ENCODE results near the gene CYREN. TPM values are rescaled to one million over a fixed set of nuclear protein-coding genes. Genes with fewer than 3 reads are reported as not detected.

CYREN gene
- total RNA-seq, 2 donors from 2014 or later = 25.9 to 28.8 TPM

DNA sequence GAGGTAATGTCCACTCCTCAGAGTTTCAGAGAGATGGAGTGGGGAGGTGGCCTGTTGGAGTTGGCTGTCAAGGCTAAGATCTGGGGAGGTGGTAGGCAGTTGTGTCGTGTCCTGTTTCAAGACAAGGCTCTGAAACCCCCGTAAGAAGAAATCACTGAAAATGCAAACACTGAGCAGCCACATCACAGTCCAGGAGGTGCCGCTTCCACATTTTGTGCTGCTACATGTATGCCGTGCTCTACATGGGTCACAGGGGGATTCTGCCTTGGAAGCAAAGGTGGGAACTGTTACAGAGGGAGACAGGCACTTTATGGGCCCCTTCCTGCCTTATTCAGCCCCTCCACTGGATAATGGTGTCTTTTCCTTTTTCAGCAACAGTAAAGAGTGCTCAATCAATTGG is 28.9 kb upstream of the CYREN start:
- ATAC-seq = no peak
- intact Hi-C loops (cut with DNase I) = no loop called here
- DNase-seq = no peak

DNA sequence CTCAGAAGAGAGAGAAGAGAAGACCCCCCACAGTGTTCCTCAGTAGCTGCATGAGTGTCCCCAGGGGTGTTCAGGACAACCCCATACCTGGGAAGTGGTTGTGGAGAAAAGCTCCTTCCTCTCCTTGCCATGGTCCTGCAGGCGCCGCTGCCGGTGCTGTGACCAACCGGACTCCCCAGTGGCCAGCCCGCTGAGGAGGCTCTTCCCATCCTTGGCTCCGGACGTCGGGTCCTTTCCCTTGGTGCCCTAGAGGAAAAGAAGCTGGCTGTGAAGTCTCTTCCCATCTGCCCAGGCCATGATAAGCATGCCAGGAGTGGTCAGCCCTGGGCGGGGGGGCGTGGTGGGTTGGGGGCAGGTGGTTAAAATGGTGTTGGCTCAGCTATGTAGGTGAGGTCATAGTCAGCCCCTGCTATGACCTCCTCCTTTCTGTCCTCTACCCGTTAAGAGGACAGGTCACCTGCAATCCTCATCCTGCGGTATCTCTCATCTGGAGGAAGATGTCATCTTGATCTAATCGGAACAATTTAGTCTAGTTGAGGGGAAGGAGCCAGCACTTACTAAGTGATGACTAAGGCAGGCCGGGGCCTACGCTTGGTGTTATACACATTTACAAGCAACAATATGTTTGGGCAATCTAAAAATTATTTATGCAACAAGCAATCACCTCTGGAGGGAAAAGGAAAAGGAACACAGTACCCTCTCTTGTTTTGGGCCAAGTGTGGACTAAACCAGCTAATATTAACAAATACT is 27.6 kb upstream of the CYREN start:
- DNase-seq (no peak), ATAC-seq (no peak)
- intact Hi-C loops (cut with DNase I) = no loop called here

DNA sequence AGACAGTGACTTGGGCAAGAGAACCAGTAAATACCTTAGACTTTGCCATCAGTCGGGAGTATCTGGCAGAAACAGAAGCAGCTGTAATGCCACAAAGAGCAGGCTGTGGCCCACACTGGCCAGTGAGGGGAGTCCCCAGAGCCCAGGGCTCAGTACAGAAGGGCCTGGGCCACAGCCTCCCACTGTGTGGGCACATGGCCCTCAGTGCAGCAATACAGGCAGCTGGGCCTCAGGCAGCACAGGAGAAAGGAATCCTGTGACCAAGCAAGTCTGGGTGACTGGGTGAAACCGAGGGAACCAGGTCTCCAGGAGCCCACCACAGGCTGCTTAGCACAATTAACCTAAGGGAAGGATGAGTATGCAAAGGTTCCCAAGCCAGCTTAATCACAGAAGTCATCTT is 26.8 kb upstream of the CYREN start:
- intact Hi-C loops (cut with DNase I) = no loop called here
- ATAC-seq (no peak), DNase-seq (no peak)

DNA sequence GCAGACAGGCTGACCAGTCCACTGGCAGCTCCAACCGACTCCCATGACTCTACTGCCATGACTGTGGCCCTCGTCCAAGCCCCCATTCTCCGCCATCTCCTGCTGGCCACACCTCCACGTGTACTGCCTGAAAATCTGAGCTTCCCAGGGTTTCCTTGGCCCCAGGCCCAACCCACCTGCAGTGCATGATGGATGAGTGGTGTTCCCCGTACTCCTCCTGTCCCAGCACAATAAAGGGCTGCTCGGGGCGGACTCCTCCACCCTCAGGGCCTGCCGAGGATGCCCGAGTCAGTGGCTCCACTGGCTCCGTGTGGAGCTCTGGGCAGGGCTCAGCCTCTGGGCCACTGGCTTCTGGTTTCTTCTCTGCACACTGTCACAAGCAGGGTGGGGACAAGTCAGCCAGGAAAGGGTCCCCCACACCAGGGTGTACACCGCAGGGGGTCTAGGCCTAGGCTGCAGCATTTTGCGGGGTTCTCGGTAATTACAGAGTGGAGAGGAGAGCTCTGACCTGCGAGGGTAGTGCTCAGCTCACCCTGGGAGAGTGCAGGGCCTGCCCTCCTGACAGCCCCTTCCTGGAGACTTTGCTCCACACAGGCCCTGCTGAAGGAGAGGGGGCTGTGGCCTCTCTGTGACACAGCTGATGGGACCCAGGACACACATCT is 25.6 kb upstream of the CYREN start:
- DNase-seq = no peak
- intact Hi-C loops (cut with DNase I) = no loop called here
- ATAC-seq = no peak

DNA sequence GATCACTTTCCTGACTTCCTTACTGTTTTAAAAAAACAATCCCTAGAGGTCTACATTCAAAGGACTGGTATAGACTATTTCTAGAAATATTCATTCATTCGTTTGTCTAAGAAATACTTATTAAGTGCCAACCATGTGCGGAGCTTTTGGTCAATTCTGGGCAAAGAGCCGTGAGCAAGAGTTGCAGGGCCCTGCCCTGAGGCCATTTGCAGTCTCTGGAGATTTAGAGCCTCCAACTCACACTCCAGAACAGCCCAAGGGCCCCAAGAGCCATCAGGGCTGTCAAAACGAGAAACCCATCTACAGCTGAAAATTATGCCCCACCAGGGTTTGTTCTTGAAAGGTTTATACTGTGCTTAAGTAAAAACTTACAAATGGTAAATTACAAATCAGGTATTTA is 24.6 kb upstream of the CYREN start:
- ATAC-seq = peak in 1 of 2 donors; percentile 65
- intact Hi-C loops (cut with DNase I) = no loop called here
- DNase-seq = no peak

DNA sequence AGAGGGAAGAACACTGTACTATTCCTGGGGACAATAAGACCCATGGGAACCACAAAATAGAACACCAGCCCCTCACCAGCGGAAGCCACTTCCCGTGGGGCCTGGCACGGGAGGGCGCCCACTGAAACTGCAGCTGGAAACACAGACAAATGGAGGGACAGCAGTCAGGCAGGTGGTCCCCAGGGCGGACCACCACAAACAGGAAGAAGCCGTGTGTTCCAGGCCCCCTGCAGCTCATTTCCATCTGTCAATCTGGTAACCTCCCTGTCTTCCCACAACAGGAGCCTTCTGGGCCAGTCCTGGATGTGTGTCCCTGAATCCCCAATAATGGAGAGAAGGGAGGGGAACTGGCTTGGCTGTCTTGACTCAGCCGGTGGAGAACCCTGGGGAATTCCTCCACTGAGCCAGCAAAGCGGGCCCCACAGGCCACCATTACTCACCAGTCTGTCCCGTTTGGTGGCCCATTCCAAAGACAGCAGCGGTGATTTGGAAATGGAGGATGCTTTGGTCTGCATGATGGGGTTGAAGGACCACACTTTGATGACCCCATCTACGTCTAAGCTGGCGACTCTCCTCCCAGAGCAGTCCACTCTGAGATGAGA is 24.1 kb upstream of the CYREN start:
- DNase-seq = no peak
- intact Hi-C loops (cut with DNase I) = no loop called here
- no peak for ATAC-seq

DNA sequence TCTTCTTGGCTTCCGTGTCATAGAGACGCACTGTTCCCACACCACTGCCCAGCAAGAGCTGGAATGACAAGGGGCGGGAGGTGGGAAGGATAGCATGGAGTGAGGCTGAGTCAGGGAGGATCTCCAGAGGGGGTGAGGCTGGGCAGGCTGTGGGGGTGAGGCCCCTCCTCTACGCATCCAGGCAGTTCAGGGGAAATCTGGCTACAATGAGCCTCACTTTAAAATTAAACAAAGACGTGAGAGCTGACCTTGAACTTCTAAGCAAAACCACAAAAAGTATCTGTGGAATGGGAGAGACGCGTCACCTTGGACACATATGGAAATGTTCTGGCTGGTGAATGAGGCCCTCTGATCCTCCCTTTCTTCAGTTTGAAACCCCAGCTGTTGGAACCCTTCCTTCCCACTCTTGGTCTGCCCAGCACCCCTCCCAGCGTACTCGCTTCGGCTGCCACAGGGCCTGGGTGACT is 23.1 kb upstream of the CYREN start:
- DNase-seq = no peak
- ATAC-seq = no peak
- intact Hi-C loops (cut with DNase I) = no loop called here

DNA sequence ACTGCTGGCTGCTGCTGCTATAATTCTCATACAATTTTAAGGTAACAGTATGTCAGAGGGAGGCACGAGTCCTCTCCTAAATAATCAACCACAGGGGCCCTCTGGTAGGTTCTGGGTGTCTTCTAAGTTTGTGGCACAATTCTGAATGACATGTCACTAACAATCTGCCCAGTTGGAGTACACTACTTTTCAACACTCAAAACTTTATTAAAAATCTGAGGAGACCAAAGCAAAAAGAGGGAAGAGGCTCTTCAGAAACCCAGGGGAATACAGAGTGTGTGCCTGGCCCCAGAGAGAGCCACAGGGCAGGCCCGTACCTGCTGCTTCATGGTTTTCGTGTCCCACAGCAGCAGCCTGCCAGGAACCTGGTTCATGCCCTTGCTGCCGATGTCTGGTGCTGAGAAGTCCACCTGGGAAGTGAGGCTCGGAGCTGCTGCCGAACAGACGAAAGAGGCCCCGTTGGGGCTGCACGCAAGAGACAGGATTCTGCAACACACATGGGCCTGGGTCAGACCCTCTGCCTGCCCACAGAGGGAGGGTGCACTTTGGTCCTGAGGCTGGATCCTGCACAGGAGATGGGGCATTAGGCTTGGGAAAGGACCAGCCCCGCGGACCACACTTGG is 22.5 kb upstream of the CYREN start:
- DNase-seq (no peak), ATAC-seq (no peak)
- intact Hi-C loops (cut with DNase I) = no loop called here

DNA sequence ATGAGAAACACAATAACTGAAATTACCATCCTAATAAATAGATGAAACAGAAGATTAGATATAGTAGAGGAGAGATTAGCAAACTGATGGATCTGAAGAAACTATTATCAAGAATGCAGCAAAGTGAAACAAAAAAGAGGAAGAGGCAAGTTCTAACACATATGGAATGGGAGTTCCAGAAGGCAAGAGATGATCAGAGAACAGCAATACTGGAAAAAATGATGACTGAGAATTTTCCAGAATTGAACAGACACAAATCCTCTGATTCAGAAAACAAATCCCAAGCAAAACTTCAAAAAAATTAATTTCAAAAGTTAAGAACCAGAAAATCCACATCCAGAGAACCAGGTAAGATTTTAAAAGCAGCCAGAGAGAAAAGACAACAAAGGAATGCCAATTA is 20.2 kb upstream of the CYREN start:
- intact Hi-C loops (cut with DNase I) = no loop called here
- ATAC-seq (no peak), DNase-seq (no peak)

DNA sequence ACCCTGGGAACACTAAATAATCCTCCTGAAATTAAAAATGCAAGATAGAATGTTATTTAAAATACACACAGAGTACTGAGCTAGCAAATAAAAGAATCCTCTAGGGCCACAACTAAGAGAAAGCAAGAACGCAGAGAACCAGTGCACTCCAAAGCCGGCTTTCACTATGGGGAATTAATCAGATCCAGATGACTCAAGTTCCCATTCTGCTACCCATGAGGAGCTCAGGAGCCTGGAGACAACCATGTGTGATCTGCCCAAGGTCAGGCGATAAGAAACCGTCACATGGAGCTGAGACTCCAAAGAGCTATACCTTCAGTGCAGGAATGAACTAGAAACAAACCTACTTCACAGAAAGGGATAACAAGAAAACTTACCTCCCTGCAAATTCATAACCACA is 19.5 kb upstream of the CYREN start:
- intact Hi-C loops (cut with DNase I) = no loop called here

DNA sequence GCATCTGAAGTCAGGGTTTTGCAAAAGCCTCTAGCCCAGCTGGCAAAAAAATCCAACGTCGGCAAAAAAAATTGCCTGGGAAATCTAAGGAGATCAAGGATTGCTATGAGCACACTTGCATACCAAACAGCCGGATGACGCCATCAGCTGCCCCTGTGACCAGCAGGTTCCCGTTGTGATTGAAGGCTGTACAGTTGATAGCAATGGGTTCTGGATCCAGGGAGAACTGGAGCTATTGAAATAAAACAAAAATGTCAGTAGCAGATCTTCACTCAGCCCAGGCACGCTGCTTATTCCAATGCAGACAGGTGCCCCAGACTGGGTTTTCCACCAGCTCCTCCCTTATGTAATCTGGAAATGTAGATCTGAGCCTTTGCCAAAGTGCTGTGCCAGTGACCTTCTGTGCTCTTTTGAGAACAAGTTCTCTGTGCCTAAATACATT is 18.7 kb upstream of the CYREN start:
- DNase-seq = no peak
- intact Hi-C loops (cut with DNase I) = no loop called here
- no peak for ATAC-seq

More for the DNA sequence above, 19.5 kb upstream of the CYREN start:
- DNase-seq (no peak), ATAC-seq (no peak)

DNA sequence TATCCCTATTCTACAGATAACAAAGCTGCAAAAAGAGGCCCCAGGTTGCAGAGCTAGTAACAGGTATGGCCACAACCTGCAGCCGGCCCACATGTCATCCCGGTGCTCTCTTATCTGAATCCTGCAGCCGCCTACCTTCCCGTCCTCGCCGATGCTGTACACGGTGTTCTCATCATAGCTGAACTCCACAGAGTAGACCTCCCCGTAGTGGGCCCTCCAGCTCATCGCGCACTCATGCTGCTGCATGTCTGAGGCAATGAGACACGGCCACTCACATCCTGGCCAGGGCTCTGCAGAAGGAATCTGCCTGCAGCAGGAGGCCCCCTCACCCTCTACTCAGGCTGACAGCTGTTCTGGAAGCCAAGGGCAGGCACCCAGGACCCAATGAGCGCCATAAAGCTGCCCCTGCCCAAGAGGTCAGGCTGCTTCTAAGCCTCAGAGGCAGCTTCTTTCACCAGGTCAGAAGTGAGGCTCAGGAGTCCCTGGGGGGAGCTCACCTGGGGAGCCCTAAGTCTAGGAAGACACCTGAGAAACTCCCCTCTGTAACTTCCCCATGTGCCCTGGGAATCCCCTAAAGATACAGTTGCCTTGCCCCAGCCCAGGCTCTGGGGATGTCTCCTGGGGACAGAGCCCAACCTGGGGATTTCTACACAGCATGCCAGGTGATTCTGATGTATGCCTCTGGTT is 17.9 kb upstream of the CYREN start:
- intact Hi-C loops (cut with DNase I) = no loop called here
- ATAC-seq (no peak), DNase-seq (no peak)

DNA sequence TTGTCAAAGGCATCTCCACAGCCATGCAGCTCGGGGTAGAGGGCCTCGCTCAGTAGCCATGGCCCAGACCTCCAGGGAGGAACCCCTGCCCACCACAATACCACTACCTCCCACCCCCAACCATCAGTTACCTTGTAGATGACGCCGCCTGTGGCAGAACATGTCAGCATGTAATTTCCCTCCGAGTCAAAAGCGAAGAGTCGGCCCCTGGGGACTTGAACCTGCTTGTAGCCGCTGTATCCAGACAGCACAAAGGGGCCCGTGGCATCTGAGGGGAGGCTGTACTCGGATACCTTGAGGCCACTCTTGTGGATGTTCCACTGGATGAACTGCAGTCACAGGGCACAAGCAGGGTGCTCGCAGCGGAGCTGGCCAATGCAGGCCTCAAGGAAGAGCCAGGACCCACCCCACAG is 16.3 kb upstream of the CYREN start:
- intact Hi-C loops (cut with DNase I) = no loop called here
- no peak for DNase-seq
- ATAC-seq = no peak

DNA sequence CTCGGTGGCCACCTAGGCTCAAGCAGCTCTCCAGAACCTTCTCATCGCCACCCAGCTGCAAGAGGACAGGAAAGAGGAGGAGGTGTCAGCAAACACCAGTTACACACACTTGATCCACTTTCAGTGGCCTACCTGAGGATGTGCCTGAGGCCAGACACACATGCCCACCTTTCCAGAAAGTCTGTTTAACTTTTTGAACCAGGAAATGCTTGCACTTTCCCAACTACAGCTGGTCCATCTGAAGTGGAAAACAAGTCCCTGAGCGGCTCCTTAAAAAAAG is 15.7 kb upstream of the CYREN start:
- ATAC-seq (no peak), DNase-seq (no peak)
- intact Hi-C loops (cut with DNase I) = no loop called here

DNA sequence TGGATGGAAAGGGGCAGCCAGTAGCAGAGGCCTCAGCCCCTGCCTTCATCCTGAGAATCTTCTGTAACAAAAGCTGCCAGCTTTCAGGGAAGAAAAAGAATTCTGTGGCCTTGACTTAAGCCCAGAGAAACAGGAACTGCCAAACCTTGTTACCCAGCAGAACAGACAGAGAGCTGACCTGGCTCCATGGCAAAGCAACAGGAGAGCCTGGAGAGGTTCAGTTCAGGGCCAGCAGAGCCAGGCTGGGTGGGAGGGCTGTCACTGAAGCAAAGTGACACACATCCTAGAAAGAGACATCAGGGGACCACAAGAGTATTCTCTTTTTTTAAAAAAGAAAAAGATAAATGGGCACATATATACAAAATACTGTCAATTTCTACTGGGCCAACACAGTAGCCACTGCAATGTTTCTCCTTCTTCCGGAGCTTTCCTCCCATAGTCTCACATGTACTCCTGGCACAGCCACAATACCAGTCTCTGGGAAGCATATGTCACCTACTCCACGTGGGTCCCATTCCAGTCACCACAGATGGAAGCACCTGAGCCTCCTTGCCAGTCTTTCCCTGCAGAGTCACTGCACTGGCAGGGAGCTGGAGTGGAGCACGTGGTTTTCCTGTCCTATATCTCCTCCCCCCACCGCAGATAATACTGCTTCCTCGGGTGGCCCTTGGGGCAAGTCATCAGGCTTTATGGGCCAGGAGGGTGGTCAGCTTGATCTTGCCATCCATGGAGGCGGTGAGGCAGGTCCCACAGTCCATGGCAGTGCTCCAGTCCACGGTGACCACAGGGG is 15.2 kb upstream of the CYREN start:
- ATAC-seq (no peak), DNase-seq (no peak)
- intact Hi-C loops (cut with DNase I) = no loop called here

DNA sequence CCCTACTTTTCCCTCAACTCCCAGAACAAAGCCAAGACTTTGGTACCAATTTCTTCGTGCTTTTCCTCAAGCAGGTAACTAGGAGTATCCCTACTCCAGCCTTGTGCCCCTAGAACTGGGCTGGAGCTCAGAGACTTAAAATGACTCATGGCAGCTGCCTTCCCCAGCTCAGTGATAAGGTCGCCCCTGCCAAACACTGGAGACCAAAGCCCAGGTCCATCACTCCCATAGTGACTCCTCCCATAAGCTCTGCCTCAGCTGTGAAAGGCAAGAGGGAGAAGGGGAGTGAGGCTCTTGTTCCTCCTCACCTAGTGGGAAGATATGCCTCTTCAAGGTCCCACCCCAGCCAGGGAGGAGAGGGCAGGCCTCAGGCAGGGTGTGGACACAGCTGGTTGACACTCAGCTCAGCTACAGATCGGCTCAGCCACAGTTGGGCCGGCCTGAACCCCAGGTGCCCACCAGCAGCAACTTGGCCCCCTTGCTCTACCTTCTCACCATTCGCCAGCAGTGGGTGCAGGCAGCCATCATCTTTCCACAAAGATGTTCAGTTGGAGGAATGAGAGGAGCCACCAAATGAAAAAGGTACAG is 13.8 kb upstream of the CYREN start:
- intact Hi-C loops (cut with DNase I) = no loop called here
- ATAC-seq = no peak
- no peak for DNase-seq

DNA sequence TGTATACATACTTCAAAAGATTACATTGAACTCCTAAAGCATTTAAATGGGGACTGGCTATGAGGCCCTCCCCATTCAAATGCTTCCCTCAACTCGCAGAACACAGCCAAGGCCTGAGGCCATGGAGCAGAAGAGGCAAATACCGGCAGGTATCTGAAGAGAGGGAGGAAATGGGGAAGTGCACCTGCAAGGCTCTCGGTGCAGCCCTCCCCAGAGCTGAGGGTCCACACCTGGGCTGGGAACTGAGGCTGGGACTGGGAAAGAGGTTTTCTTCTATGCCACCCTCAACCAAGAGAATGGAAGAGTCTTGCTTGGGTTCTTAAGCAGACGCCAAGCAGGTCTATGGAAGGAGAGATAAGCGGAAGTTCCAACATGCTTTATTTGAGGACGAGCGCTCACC is 13.0 kb upstream of the CYREN start:
- intact Hi-C loops (cut with DNase I) = no loop called here
- no peak for ATAC-seq
- no peak for DNase-seq

DNA sequence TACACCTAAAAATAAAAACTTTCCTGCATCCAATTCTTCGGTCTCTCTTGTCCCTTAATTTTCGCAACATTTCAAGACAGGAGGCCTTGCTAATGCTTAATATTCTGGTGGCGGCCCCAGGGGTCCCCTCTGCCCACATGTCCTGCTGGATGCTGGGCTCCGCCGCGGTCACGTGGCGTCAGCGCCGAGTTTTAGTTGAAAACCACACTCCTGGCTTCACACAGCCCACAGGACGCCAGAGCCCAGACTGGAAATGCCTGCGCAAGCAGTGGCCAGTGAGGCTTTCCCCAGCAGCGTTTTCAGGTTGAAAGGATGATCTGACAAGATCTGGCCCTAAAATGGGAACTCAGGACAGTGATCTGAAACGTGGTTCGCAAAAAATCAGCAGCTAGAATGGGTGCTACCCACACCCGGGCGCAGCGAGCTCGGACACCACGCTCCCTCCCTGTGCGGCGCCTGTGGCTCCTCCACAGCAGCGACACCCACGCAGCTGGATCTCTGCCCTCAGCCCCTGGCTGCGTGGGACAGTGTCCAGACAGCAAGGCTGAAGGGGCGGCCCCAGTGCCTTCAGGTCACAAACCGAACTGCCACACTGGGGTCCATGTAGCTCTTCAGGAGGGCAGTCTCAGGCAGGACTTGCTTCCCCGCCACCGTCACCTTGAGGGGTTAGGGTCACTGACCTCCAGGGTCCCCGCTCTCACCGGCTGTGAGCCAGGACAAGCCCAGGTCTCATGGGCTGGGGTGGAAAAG is 11.6 kb upstream of the CYREN start:
- DNase-seq (no peak), ATAC-seq (no peak)
- intact Hi-C loops (cut with DNase I) = no loop called here

All from left cardiac atrium (tissue), 4 donors.